Measurements from ENCODE around the gene MSGN1.
A peak's percentile ranks its signal among the peaks of the same experiment; 100 is the strongest.

MSGN1 gene

GRCh38 chr2:17849275-17849674 lies 33.0 kb downstream of the MSGN1 start:
- no peak for DNase-seq (ENCODE audit: low read depth)

GRCh38 chr2:17850151-17850550 lies 33.9 kb downstream of the MSGN1 start:
- no peak for DNase-seq (ENCODE audit: low read depth)

GRCh38 chr2:17851731-17852585 lies 35.7 kb downstream of the MSGN1 start:
- peak; percentile 34 for DNase-seq (ENCODE audit: low read depth)

- DNase-seq (ENCODE audit: low read depth), result no peak
These were observed 37.5 kb downstream of the MSGN1 start for GRCh38 chr2:17853799-17854198.

GRCh38 chr2:17857021-17857420 lies 40.8 kb downstream of the MSGN1 start:
- DNase-seq (ENCODE audit: low read depth), result peak; percentile 18

- no peak for DNase-seq (ENCODE audit: low read depth)
These were observed 41.8 kb downstream of the MSGN1 start for GRCh38 chr2:17858064-17858463.

GRCh38 chr2:17863539-17863938 lies 47.3 kb downstream of the MSGN1 start:
- DNase-seq (ENCODE audit: low read depth), result no peak

- DNase-seq (ENCODE audit: low read depth), result no peak
These were observed 48.4 kb downstream of the MSGN1 start for GRCh38 chr2:17864676-17865075.

- DNase-seq (ENCODE audit: low read depth), result no peak
These were observed 50.9 kb downstream of the MSGN1 start for GRCh38 chr2:17867133-17867532.

Measured in non-pigmented ciliary epithelial cell (primary cell).